ENCODE data around the gene SUPT4H1.
"Not testable (repeated sequence)": the region's sequence is repeated elsewhere in the genome, so short reads cannot be mapped to it uniquely, and the experiment has no call there.

The SUPT4H1 gene

DNA sequence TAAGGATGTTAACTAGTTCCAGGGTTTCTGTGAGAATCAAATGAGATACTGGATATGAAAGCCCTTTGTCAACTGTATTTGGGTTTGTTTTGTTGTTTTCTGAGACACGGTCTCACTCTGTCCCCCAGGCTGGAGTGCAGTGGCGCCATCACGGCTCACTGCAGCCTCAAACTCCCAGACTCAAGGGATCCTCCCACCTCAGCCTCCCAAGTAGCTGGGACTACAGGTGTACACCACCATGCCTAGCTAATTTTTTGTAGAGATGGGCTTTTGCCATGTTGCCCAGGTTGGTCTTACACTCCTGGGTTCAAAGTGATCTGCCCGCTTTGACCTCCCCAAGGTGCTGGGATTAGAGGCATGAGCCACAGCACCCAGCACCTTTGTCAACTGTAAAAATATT lies 8.9 kb downstream of the SUPT4H1 start:
- no peak for DNase-seq (ENCODE audit: low spot score)
- in situ Hi-C loops (cut with MboI; ENCODE audit: low pct_unique_long_range_greater_than_20kb, low sequenced_read_pairs, unreplicated experiment), result no loop called here
- TF ChIP-seq, protein P1, sequence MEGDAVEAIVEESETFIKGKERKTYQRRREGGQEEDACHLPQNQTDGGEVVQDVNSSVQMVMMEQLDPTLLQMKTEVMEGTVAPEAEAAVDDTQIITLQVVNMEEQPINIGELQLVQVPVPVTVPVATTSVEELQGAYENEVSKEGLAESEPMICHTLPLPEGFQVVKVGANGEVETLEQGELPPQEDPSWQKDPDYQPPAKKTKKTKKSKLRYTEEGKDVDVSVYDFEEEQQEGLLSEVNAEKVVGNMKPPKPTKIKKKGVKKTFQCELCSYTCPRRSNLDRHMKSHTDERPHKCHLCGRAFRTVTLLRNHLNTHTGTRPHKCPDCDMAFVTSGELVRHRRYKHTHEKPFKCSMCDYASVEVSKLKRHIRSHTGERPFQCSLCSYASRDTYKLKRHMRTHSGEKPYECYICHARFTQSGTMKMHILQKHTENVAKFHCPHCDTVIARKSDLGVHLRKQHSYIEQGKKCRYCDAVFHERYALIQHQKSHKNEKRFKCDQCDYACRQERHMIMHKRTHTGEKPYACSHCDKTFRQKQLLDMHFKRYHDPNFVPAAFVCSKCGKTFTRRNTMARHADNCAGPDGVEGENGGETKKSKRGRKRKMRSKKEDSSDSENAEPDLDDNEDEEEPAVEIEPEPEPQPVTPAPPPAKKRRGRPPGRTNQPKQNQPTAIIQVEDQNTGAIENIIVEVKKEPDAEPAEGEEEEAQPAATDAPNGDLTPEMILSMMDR (IDR thresholded peaks at IDR 0.05; ENCODE audit: extremely low read depth, insufficient read depth, missing control alignments), result no peak

DNA sequence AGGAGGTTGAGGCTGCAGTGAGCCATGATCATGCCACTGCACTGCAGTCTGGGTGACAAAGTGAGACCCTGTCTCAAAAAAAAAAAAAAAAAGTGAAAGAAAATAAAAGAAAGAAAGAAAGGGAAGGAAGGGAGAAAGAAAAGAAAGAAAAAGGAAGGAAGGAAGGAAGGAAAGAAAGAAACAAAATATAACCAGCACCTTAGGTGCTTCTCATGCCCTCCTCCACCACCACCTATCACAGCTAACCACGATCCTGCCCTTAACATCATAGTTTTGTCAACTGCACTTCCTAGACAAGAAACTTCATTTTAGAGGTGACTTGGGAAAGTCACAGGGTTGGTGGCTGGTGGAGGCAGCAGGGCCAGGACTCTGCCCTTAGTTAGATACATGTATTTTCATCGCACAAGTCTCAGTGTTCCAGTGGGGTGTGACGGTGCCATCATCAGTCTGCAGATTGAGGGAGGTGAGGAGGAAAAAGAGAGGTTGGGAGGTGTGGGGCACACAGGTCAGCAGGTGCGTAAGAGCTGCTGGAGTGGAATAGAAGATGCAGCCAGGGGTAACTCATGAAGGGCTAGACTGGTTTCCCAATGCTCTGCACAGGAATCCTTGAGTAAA lies 10.0 kb downstream of the SUPT4H1 start:
- TF ChIP-seq, protein P1 (IDR thresholded peaks at IDR 0.05; ENCODE audit: extremely low read depth, insufficient read depth, missing control alignments), result no peak
- in situ Hi-C loops (cut with MboI; ENCODE audit: low pct_unique_long_range_greater_than_20kb, low sequenced_read_pairs, unreplicated experiment), result no loop called here
- no peak for DNase-seq (ENCODE audit: low spot score)

DNA sequence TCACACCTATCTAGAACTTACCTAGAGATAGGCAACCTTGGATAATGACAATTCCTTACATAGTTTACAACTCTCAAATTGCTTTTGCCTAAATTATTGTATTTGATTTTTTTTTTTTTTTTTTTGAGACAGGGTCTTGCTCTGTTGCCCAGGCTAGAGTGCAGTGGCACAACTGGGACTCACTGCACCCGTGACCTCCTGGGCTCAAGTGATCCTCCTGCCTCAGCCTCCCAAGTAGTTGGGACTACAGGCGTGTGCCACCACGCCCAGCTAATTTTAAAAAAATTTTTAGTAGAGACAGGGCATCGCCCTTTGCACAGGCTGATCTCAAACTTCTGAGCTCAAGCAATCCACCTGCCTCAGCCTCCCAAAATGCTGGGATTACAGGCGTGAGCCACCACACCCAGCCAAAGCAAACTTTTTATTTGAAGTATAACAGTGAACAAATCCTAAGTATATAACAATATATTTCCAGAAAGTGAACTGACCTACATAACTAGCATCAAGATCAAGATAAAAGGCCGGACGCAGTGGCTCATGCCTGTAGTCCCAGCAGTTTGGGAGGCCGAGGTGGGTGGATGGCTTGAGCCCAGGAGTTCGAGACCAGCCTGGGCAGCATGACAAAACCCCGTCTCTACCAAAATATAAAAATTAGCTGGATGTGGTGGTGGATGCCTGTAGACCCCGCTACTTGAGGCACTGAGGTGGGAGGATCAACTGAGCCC lies 10.7 kb downstream of the SUPT4H1 start:
- not testable (repeated sequence) for DNase-seq (ENCODE audit: low spot score)

DNA sequence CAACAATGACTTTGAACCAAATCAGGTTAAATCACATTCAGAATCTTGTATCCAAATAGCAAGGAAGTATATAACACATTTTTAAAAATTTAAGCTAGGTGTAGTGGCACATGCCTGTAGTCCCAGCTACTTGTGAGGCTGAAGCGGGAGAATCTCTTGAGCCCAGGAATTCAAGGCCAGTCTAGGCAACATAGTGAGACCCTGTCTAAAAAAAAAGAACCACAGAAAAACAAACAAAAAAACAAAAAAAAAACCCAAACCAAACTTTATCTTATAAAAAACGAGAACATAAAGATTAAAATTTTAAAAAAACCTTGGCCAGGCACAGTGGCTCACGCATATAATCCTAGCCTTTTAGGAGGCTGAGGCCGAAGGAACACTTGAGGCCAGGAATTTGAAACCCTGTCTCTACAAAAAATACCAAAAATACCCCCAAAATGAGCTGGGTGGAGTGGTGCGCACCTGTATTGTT lies 11.6 kb downstream of the SUPT4H1 start:
- no peak for DNase-seq (ENCODE audit: low spot score)
- TF ChIP-seq, protein P1 (IDR thresholded peaks at IDR 0.05; ENCODE audit: extremely low read depth, insufficient read depth, missing control alignments), result no peak
- in situ Hi-C loops (cut with MboI; ENCODE audit: low pct_unique_long_range_greater_than_20kb, low sequenced_read_pairs, unreplicated experiment), result no loop called here

More for the DNA sequence above, 10.7 kb downstream of the SUPT4H1 start:
- in situ Hi-C loops (cut with MboI; ENCODE audit: low pct_unique_long_range_greater_than_20kb, low sequenced_read_pairs, unreplicated experiment), result not testable (repeated sequence)

DNA sequence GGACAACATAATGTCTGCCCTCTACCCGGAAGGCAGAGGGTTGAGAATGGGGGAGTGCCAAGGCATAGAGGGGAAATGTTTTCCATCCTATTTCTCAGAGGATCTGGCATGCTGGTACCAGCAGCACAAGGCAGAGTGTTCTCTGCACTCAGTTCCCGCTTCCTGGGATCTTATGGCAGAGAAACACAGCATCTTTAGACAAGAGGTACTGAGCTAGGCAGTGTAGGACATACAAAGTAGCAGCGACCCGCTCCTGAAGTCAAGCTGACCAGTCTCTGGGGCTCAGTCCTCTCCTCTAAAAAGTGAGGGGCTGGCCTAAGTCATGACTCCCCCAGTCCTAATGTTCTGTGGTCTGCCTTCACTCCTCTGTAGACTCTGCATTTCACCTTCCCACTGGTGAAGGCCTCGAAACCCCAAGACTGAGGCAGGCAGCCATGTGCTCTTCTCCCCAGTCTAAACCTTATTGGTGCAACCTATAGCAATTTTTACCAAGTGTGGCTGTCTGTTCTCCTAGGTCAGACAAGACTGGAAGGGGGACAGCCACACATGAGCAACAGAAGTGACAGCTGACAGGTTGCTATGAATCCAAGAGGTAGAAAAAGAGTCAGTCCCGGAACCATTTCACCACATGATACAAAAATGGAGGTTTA lies 12.1 kb downstream of the SUPT4H1 start:
- in situ Hi-C loops (cut with MboI; ENCODE audit: low pct_unique_long_range_greater_than_20kb, low sequenced_read_pairs, unreplicated experiment), result no loop called here
- no peak for DNase-seq (ENCODE audit: low spot score)
- TF ChIP-seq, protein P1 (IDR thresholded peaks at IDR 0.05; ENCODE audit: extremely low read depth, insufficient read depth, missing control alignments), result no peak

DNA sequence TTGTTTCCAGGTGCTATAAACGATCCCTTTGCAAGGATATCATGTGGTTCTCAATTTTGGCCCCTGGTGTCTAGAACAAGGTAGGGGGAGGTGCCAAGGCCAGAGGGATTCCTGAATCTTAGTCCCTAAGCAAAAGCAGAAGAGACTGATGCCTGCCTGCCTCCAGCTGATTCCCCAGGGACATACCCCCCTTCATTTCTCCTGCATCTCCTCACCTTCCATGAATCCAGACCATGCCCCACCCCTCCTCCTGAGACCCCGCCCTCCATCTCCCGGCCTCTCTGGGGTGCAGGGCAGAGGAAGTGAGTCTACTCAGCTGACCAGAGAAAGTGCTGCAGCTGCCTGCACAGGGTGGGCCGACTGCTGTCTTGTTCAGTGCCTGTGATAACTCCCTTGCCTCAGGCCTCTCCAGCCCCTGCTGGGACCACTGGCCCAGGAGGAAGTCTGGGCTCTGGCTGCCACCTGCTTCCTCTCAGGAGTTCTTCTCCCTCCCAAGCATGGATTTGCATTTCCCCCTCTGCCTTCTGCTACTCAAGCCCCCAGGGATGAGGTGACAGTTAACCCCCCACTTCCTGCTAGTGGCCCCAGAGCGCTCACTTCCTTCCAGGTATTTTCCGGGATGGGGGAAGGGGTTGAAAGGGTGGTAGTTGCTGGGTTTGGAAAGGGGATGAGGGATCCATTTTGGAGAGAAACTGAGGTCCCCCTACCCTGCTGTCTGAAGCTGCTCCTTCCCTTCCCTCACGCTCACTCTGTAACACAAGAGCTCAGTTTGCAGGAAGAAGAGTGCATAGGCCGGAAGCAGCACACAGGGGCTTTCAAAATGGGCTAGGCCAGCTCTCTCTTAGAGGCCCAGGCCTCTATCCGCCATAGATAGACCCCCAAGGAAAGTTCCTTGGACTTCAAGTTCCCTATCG lies 12.9 kb downstream of the SUPT4H1 start:
- TF ChIP-seq, protein P1 (IDR thresholded peaks at IDR 0.05; ENCODE audit: extremely low read depth, insufficient read depth, missing control alignments), result no peak

More for the DNA sequence above, 12.9 kb downstream of the SUPT4H1 start:
- DNase-seq (ENCODE audit: low spot score), result no peak
- in situ Hi-C loops (cut with MboI; ENCODE audit: low pct_unique_long_range_greater_than_20kb, low sequenced_read_pairs, unreplicated experiment), result no loop called here
